Colonic mucosa (tissue), 4 donors: ENCODE data around the gene DNMT3L. TPM values are rescaled to one million over a fixed set of nuclear protein-coding genes. Genes with fewer than 3 reads are reported as not detected.

Experiments
- DNase-seq: peaks from one replicate; pipeline ENCODE4 v3.0.0-alpha.2; 2020
- H3K27ac ChIP-seq: fragments of 200-600 bp; one replicate; pipeline ENCODE4 v1.8.0; 2021
- H3K27me3 ChIP-seq: fragments of 200-600 bp; one replicate; pipeline ENCODE4 v1.8.0; 2021
- H3K36me3 ChIP-seq: fragments of 200-600 bp; one replicate; pipeline ENCODE4 v1.8.0; 2021
- H3K4me1 ChIP-seq: fragments of 200-600 bp; one replicate; pipeline ENCODE4 v1.8.0; 2021; ENCODE audit warnings: mild to moderate bottlenecking
- H3K4me3 ChIP-seq: fragments of 200-600 bp; one replicate; pipeline ENCODE4 v1.8.0; 2021
- H3K9ac ChIP-seq, 2 donors: one replicate each; pipeline ENCODE4 v1.7.0; 2013; ENCODE audit warnings: control low read depth in 2 of 2, low read depth in 2 of 2, low read length in 2 of 2
- H3K9me3 ChIP-seq: fragments of 200-600 bp; one replicate; pipeline ENCODE4 v1.8.0; 2021
- CTCF ChIP-seq: fragments of 200-600 bp; IDR thresholded peaks from one replicate; pipeline ENCODE4 v1.8.0; 2022; ENCODE audit warnings: antibody characterized with exemption, mild to moderate bottlenecking
- intact Hi-C: fragments of 100-400 bp; cut with DNase I; formaldehyde crosslinking; loops from one replicate; pipeline ENCODE4 v1.14.1; 2022
- total RNA-seq, 2 donors: library from RNA; stranded (reverse); fragmentation: NEBNext Ultra II Directional in 1 of 2; extraction: Animal tissue kit (Norgen Biotek cat#: 25700) in 1 of 2; gene quantifications; one replicate each; pipeline ENCODE4 v1.2.1, GENCODE V29; 2021
- donor health status: healthy.
- donor health status: DM: no; HTN: no; CAD: no.
- donor health status: DM: no; HTN: no; CAD: no.

Gene DNMT3L
- total RNA-seq, 2 donors from 2014 or later, result not detected

- Histone ChIP-seq H3K27ac (peak overlapping the region; percentile 86), H3K4me1 (peaks cover 31% of the 10 kb centered on the region), H3K9me3 (no peaks in the 10 kb centered on the region)
Observed at GRCh38 chr21:44300262-44300959, 38.7 kb upstream of the DNMT3L start.

GRCh38 chr21:44299458-44300261 is 38.0 kb upstream of the DNMT3L start, which contains the start of gene PFKL:
PFKL (plus strand) TSS chr21:44300053; CDS start chr21:44300106, 53 bp downstream.
- H3K9me3 ChIP-seq, result no peaks in the 10 kb centered on the region
- peak; percentile 83 for DNase-seq
- peak within 1 kb of the TSS; percentile 86 for H3K27ac ChIP-seq
- peak within 1 kb of the TSS; percentile 64 for H3K4me3 ChIP-seq
- no peaks in the 10 kb centered on the region for H3K27me3 ChIP-seq
- no peak for TF ChIP-seq CTCF
- intact Hi-C loops, result no loop called here
- H3K36me3 ChIP-seq, result no peaks in the 10 kb centered on the region
- H3K9ac ChIP-seq, result peak within 1 kb of the TSS; percentile 93 to 95
- H3K4me1 ChIP-seq, result peaks cover 31% of the 10 kb centered on the region

More at GRCh38 chr21:44300262-44300959, 38.7 kb upstream of the DNMT3L start:
- intact Hi-C loops, result no loop called here
- Histone ChIP-seq H3K4me3 (peak overlapping the region; percentile 64), H3K27me3 (no peaks in the 10 kb centered on the region), H3K36me3 (no peaks in the 10 kb centered on the region), H3K9ac (peak overlapping the region; percentile 93 to 95)
- DNase-seq, result peak; percentile 85
- TF ChIP-seq CTCF, result no peak

- H3K4me3 ChIP-seq, result peak overlapping the region; percentile 64
- no peaks in the 10 kb centered on the region for H3K27me3 ChIP-seq
- H3K9ac ChIP-seq, result peak overlapping the region; percentile 89
- H3K27ac ChIP-seq, result peak overlapping the region; percentile 86
- H3K4me1 ChIP-seq, result peaks cover 28% of the 10 kb centered on the region
- H3K36me3 ChIP-seq, result no peaks in the 10 kb centered on the region
- no peak for TF ChIP-seq CTCF
- intact Hi-C loops, result no loop called here
- H3K9me3 ChIP-seq, result no peaks in the 10 kb centered on the region
- no peak for DNase-seq
Observed at GRCh38 chr21:44299085-44299457, 37.4 kb upstream of the DNMT3L start.

- DNase-seq, result no peak
- H3K9me3 ChIP-seq, result no peaks in the 10 kb centered on the region
- no peaks in the 10 kb centered on the region for H3K36me3 ChIP-seq
- intact Hi-C loops, result no loop called here
- no peaks in the 10 kb centered on the region for H3K27me3 ChIP-seq
- H3K4me3 ChIP-seq, result no peak overlapping the region
- no peak overlapping the region for H3K27ac ChIP-seq
- H3K4me1 ChIP-seq, result peaks cover 21% of the 10 kb centered on the region
- TF ChIP-seq CTCF, result no peak
- H3K9ac ChIP-seq, result no peak overlapping the region
Observed at GRCh38 chr21:44298301-44298700, 36.6 kb upstream of the DNMT3L start.

- no peak overlapping the region for H3K27ac ChIP-seq
- H3K4me1 ChIP-seq, result peaks cover 16% of the 10 kb centered on the region
Observed at GRCh38 chr21:44297525-44298290, 36.0 kb upstream of the DNMT3L start.

More at GRCh38 chr21:44297525-44298290, 36.0 kb upstream of the DNMT3L start:
- peak; percentile 67 for TF ChIP-seq CTCF
- no peak overlapping the region for H3K9ac ChIP-seq
- H3K27me3 ChIP-seq, result no peaks in the 10 kb centered on the region
- no peak overlapping the region for H3K4me3 ChIP-seq
- no peaks in the 10 kb centered on the region for H3K9me3 ChIP-seq
- H3K36me3 ChIP-seq, result no peaks in the 10 kb centered on the region
- intact Hi-C loops, result no loop called here
- peak; percentile 90 for DNase-seq
